IMR-90 (cell line): Measurements from ENCODE around the gene OSBPL3. TPM values are rescaled to one million over a fixed set of nuclear protein-coding genes. Genes with fewer than 3 reads are reported as not detected.

ENCODE experiments used
- ATAC-seq: fragments of 200-7000 bp; cut with Tn5 transposase; 2 replicates; pipeline ENCODE4 v1.9.1; 2020; ENCODE audit warnings: low read depth, mild to moderate bottlenecking, moderate library complexity
- BruUV-seq: library from RNA; stranded (reverse); fragments of 400-500 nt; replicated peaks from 2 replicates; lab custom pipeline; 2021; lab: Mats Ljungman, UMichigan
- CTCF ChIA-PET: fragments of 300-600 bp; formaldehyde crosslinking; extraction: SDS; loops from one replicate; lab custom pipeline; 2021; ENCODE audit warnings: antibody characterized with exemption; lab: Yijun Ruan, JAX
- POLR2A ChIA-PET: fragments of 300-600 bp; sonication (Branson Sonifier 250); formaldehyde crosslinking; loops from one replicate; lab custom pipeline; 2022; ENCODE audit warnings: antibody characterized with exemption; ENCODE audit not compliant: unreplicated experiment; lab: Charles Lee
- DNase-seq: peaks from one replicate; pipeline ENCODE4 v3.0.0; 2013
- H2AFZ ChIP-seq: replicated peaks from 2 replicates; pipeline ENCODE3; 2013; ENCODE audit warnings: low read length, mild to moderate bottlenecking; ENCODE audit not compliant: poor library complexity
- H2AK5ac ChIP-seq: 2 replicates; pipeline ENCODE4 v1.6.1; 2013; ENCODE audit warnings: low read depth, low read length, inconsistent platforms
- H2AK9ac ChIP-seq: replicated peaks from 2 replicates; pipeline ENCODE3; 2013; ENCODE audit warnings: mild to moderate bottlenecking, low read depth, low read length, moderate library complexity; ENCODE audit not compliant: poor library complexity
- H2BK120ac ChIP-seq: 2 replicates; pipeline ENCODE4 v1.6.1; 2013; ENCODE audit warnings: low read depth, low read length, inconsistent platforms
- H2BK15ac ChIP-seq: 3 replicates; pipeline ENCODE4 v1.6.1; 2013; ENCODE audit warnings: low read depth, low read length, inconsistent platforms
- H2BK20ac ChIP-seq: 2 replicates; pipeline ENCODE4 v1.6.1; 2013; ENCODE audit warnings: low read depth, mild to moderate bottlenecking, inconsistent platforms, low read length, moderate library complexity
- H2BK5ac ChIP-seq: 2 replicates; pipeline ENCODE4 v1.6.1; 2013; ENCODE audit warnings: mild to moderate bottlenecking, low read depth, low read length, inconsistent platforms; ENCODE audit not compliant: poor library complexity, severe bottlenecking
- H3K14ac ChIP-seq: replicated peaks from 2 replicates; pipeline ENCODE4 v1.6.1; 2013; ENCODE audit warnings: low read depth, low read length, inconsistent platforms
- H3K18ac ChIP-seq: 2 replicates; pipeline ENCODE4 v1.6.1; 2013; ENCODE audit warnings: low read depth, low read length, control low read depth
- H3K23ac ChIP-seq: 2 replicates; pipeline ENCODE4 v1.6.1; 2013; ENCODE audit warnings: low read depth, low read length, inconsistent platforms
- H3K27ac ChIP-seq: 2 replicates; pipeline ENCODE4 v1.5.1; 2013; ENCODE audit warnings: mild to moderate bottlenecking, control low read depth, low read length; ENCODE audit not compliant: insufficient read depth
- H3K27me3 ChIP-seq: 2 replicates; pipeline ENCODE4 v1.6.1; 2013; ENCODE audit warnings: low read length; ENCODE audit not compliant: control insufficient read depth, insufficient read depth
- H3K36me3 ChIP-seq: 2 replicates; pipeline ENCODE4 v1.6.1; 2013; ENCODE audit warnings: low read length, mixed read lengths; ENCODE audit not compliant: control insufficient read depth, insufficient read depth
- H3K4ac ChIP-seq: 2 replicates; pipeline ENCODE4 v1.6.1; 2013; ENCODE audit warnings: low read depth, low read length, inconsistent platforms
- H3K4me1 ChIP-seq: 2 replicates; pipeline ENCODE4 v1.6.1; 2013; ENCODE audit warnings: low read length, mixed read lengths; ENCODE audit not compliant: control insufficient read depth, insufficient read depth
- H3K4me2 ChIP-seq: 2 replicates; pipeline ENCODE4 v1.6.1; 2013; ENCODE audit warnings: low read depth, mild to moderate bottlenecking, control low read depth, low read length, moderate library complexity
- H3K4me3 ChIP-seq: 2 replicates; pipeline ENCODE4 v1.5.1; 2013; ENCODE audit warnings: low read depth, mild to moderate bottlenecking, control low read depth, low read length, moderate library complexity; ENCODE audit not compliant: insufficient read depth
- H3K56ac ChIP-seq: 2 replicates; pipeline ENCODE4 v1.6.1; 2013; ENCODE audit warnings: low read length, inconsistent platforms; ENCODE audit not compliant: insufficient read depth; ENCODE audit errors: extremely low read depth
- H3K79me1 ChIP-seq, 2 experiments: 2 replicates each; pipeline ENCODE4 v1.6.1; 2013; ENCODE audit warnings: low read length in 2 of 2, inconsistent platforms in 1 of 2, low read depth in 1 of 2
- H3K9ac ChIP-seq: 2 replicates; pipeline ENCODE4 v1.6.1; 2013; ENCODE audit warnings: low read depth, low read length, control low read depth
- H3K9me1 ChIP-seq: 2 replicates; pipeline ENCODE4 v1.6.1; 2013; ENCODE audit warnings: low read length, inconsistent platforms; ENCODE audit not compliant: insufficient read depth
- H3K9me3 ChIP-seq: 2 replicates; pipeline ENCODE4 v1.6.1; 2013; ENCODE audit warnings: low read length; ENCODE audit not compliant: control insufficient read depth, insufficient read depth
- H4K20me1 ChIP-seq: 2 replicates; pipeline ENCODE4 v1.6.1; 2013; ENCODE audit warnings: low read length, inconsistent platforms; ENCODE audit not compliant: insufficient read depth
- H4K5ac ChIP-seq: 2 replicates; pipeline ENCODE4 v1.6.1; 2013; ENCODE audit warnings: mild to moderate bottlenecking, low read depth, low read length, control low read depth
- H4K8ac ChIP-seq, 2 experiments: 2 replicates each; pipeline ENCODE4 v1.6.1; 2013; ENCODE audit warnings: low read depth in 2 of 2, low read length in 2 of 2, control low read depth in 1 of 2, inconsistent platforms in 1 of 2
- H4K91ac ChIP-seq: 2 replicates; pipeline ENCODE4 v1.6.1; 2013; ENCODE audit warnings: low read depth, low read length, inconsistent platforms; ENCODE audit not compliant: insufficient read depth
- CEBPB ChIP-seq: IDR thresholded peaks from 2 replicates; pipeline ENCODE4 v1.6.1; 2012; ENCODE audit warnings: low read depth, low read length, improper control_type of control experiment
- CHD1 ChIP-seq: IDR thresholded peaks from 2 replicates; pipeline ENCODE4 v1.6.1; 2012; ENCODE audit warnings: low read depth, low read length, improper control_type of control experiment
- CTCF ChIP-seq: conservative IDR thresholded peaks from 2 replicates; pipeline ENCODE4 v1.5.1; 2012; ENCODE audit warnings: mild to moderate bottlenecking, low read depth, low read length, improper control_type of control experiment
- ELK1 ChIP-seq: fragments of 150-350 bp; IDR thresholded peaks from 2 replicates; pipeline ENCODE4 v1.6.1; 2016; ENCODE audit warnings: low read depth, mild to moderate bottlenecking, low read length, moderate library complexity, borderline replicate concordance
- FOS ChIP-seq: fragments of 150-350 bp; IDR thresholded peaks from 2 replicates; pipeline ENCODE4 v1.6.1; 2016; ENCODE audit warnings: low read depth, low read length
- MAFK ChIP-seq: IDR thresholded peaks from 2 replicates; pipeline ENCODE4 v1.6.1; 2012; ENCODE audit warnings: low read depth, low read length, improper control_type of control experiment
- MXI1 ChIP-seq: IDR thresholded peaks from 2 replicates; pipeline ENCODE4 v1.6.1; 2012; ENCODE audit warnings: low read depth, mild to moderate bottlenecking, low read length, moderate library complexity, borderline replicate concordance
- POLR2A ChIP-seq: IDR thresholded peaks from 2 replicates; pipeline ENCODE4 v1.6.1; 2012; ENCODE audit warnings: mild to moderate bottlenecking, low read depth, low read length
- RFX5 ChIP-seq: IDR thresholded peaks from 2 replicates; pipeline ENCODE4 v1.8.0; 2012; ENCODE audit warnings: low read depth, mild to moderate bottlenecking, low read length, moderate library complexity
- SMC3 ChIP-seq: fragments of 150-350 bp; IDR thresholded peaks from 2 replicates; pipeline ENCODE4 v1.6.1; 2016; ENCODE audit warnings: low read depth, mild to moderate bottlenecking, antibody characterized with exemption, low read length, moderate library complexity
- USF2 ChIP-seq: fragments of 150-350 bp; IDR thresholded peaks from 2 replicates; pipeline ENCODE4 v1.6.1; 2017; ENCODE audit warnings: mild to moderate bottlenecking, antibody characterized with exemption, low read length, low read depth
- WGBS, 2 experiments: methylation state at CpG; one replicate each; pipeline versions ENCODE4 v1.1.5 to v1.1.7; 2013; ENCODE audit warnings: missing lambda C conversion rate in 2 of 2; ENCODE audit not compliant: insufficient read length in 1 of 2; ENCODE audit errors: extremely low coverage in 2 of 2; 5-methylcytosine and 5-hydroxymethylcytosine counted together
- dilution Hi-C: fragments of 300-500 bp; cut with HindIII; formaldehyde crosslinking; loops from one replicate; pipeline ENCODE4 v1.14.3; 2018; ENCODE audit warnings: low sequenced_read_pairs; ENCODE audit not compliant: unreplicated experiment
- in situ Hi-C: fragments of 300-500 bp; cut with MboI; formaldehyde crosslinking; loops from 3 replicates; pipeline ENCODE4 v1.14.3; 2019; ENCODE audit warnings: low sequenced_read_pairs, inconsistent platforms, mixed read lengths
- intact Hi-C: fragments of 100-400 bp; cut with micrococcal nuclease; formaldehyde crosslinking; loops from 2 replicates; pipeline ENCODE4 v1.10.0; 2022
- polyA plus RNA-seq, 3 experiments: library from polyadenylated mRNA; depleted of rRNA; stranded (reverse); fragments of >200 nt; gene quantifications; 2 replicates each; pipeline ENCODE4 v1.2.3, GENCODE V29; 2012; ENCODE audit warnings: low replicate concordance in 1 of 3
- total RNA-seq: library from RNA; depleted of rRNA; stranded (reverse); fragments of >200 nt; gene quantifications from 2 replicates; pipeline ENCODE4 v1.2.3, GENCODE V29; 2012

OSBPL3 gene
- total and polyA plus RNA-seq, 2 of the 4 experiments (the other 2 are of a cell fraction), result 18.0 to 29.9 TPM

GRCh38 chr7:25026156-25026555, 46.2 kb upstream of the OSBPL3 start:
- Histone ChIP-seq H4K5ac (peak overlapping the region; percentile 63), H3K79me1 (peaks cover 6 to 18% of the 10 kb centered on the region in 2 experiments; a peak in 3 of 4 replicates), H2BK120ac (peak overlapping the region; percentile 98), H3K9ac (no peak overlapping the region; the same call in 1 of the 2 replicates), H2AK5ac (peak overlapping the region; percentile 87), H2BK20ac (peak overlapping the region; percentile 99), H2BK15ac (peak overlapping the region; percentile 86), H3K18ac (peak overlapping the region; percentile 87), H4K8ac (peak overlapping the region; percentile 51 to 90), H3K9me3 (no peaks in the 10 kb centered on the region), H4K20me1 (no peaks in the 10 kb centered on the region), H3K36me3 (no peaks in the 10 kb centered on the region), H3K4ac (peak overlapping the region; percentile 96), H2AFZ (peak overlapping the region; percentile 72), H3K4me1 (peaks cover 19% of the 10 kb centered on the region), H4K91ac (peak overlapping the region; percentile 97), H3K14ac (peak overlapping the region; percentile 92), H2BK5ac (peak overlapping the region; percentile 97), H3K4me2 (no peak overlapping the region; the same call in 1 of the 2 replicates), H3K9me1 (peaks cover 14% of the 10 kb centered on the region), H3K23ac (peak overlapping the region; percentile 97), H2AK9ac (peak overlapping the region; percentile 92), H3K27me3 (no peaks in the 10 kb centered on the region), H3K4me3 (no peak overlapping the region), H3K27ac (peak overlapping the region; percentile 95), H3K56ac (peak overlapping the region; percentile 68; the same call in 1 of the 2 replicates)
- intact Hi-C loops, result no loop called here
- DNase-seq (no peak), ATAC-seq (no peak)
- POLR2A ChIA-PET, result no interaction called here
- dilution Hi-C loops, result no loop called here
- in situ Hi-C loops, result no loop called here
- TF ChIP-seq ELK1 (no peak), POLR2A (no peak), CEBPB (no peak), FOS (no peak), CHD1 (no peak), SMC3 (no peak), RFX5 (no peak), MXI1 (no peak), MAFK (no peak), CTCF (no peak), USF2 (no peak)
- no TSS peak for BruUV-seq
- CTCF ChIA-PET, result interaction anchor here (1.5 kb wide), 1 partner anchor 47 kb away, joined by 4 read pairs; no protein-coding TSS in a partner anchor
- 100% methylated on average over 1 of the region's 3 CpGs; no CpG with 5 or more reads in 1 of the 2 experiments for WGBS, 2 experiments
